HFFc6 (cell line): ENCODE results near the gene RPUSD1. TPM values are rescaled to one million over a fixed set of nuclear protein-coding genes. Genes with fewer than 3 reads are reported as not detected.

Experiments
- DNase-seq: peaks from one replicate; pipeline ENCODE4 v3.0.0-alpha.2; 2018
- H3K27ac Mint-ChIP-seq: 2 replicates; pipeline ENCODE4 v1.8.0; 2020; ENCODE audit warnings: mild to moderate bottlenecking, mixed read lengths
- H3K27me3 Mint-ChIP-seq: 2 replicates; pipeline ENCODE4 v1.8.0; 2021; ENCODE audit warnings: mild to moderate bottlenecking, moderate library complexity, mixed read lengths; ENCODE audit not compliant: insufficient read depth
- H3K36me3 Mint-ChIP-seq: 2 replicates; pipeline ENCODE4 v1.8.0; 2021; ENCODE audit warnings: low read depth, mixed read lengths
- H3K4me1 Mint-ChIP-seq: 2 replicates; pipeline ENCODE4 v1.8.0; 2020; ENCODE audit warnings: low read depth, mixed read lengths
- H3K4me3 Mint-ChIP-seq: 2 replicates; pipeline ENCODE4 v1.8.0; 2020; ENCODE audit warnings: mild to moderate bottlenecking, moderate library complexity, mixed read lengths
- H3K9me3 Mint-ChIP-seq: 2 replicates; pipeline ENCODE4 v1.8.0; 2020; ENCODE audit warnings: mild to moderate bottlenecking, mixed read lengths
- CTCF ChIP-seq: fragments of 200-600 bp; sonication (generic); IDR thresholded peaks from 2 replicates; pipeline ENCODE4 v1.5.0; 2021; ENCODE audit warnings: antibody characterized with exemption, mild to moderate bottlenecking
- total RNA-seq, 6 experiments: library from RNA; stranded (reverse); fragmentation: NEBNext Ultra II Directional; extraction: Animal tissue kit (Norgen Biotek cat#: 25700); gene quantifications; 2 replicates in 1 of 6; 3 replicates in 5 of 6; pipeline ENCODE4 v1.2.3, GENCODE V29; 2021

The RPUSD1 gene
- total RNA-seq, 6 experiments from 2014 or later = 23.8 to 32.8 (median 25.8) TPM

- Mint-ChIP-seq H3K4me3 (peak overlapping the region; percentile 91), H3K9me3 (no peaks in the 10 kb centered on the region), H3K27ac (peak overlapping the region; percentile 55; the same call in 1 of the 2 replicates), H3K27me3 (no peaks in the 10 kb centered on the region), H3K36me3 (peaks cover 10% of the 10 kb centered on the region; the same call in 1 of the 2 replicates), H3K4me1 (no peaks in the 10 kb centered on the region)
- no peak for TF ChIP-seq CTCF
- no peak for DNase-seq
These were observed 737 bp downstream of the RPUSD1 start for GRCh38 chr16:787321-787966.

- H3K36me3 Mint-ChIP-seq = no peaks in the 10 kb centered on the region
- DNase-seq = no peak
These were observed 2.3 kb downstream of the RPUSD1 start for GRCh38 chr16:785563-786535.

GRCh38 chr16:784431-784830 is 3.8 kb downstream of the RPUSD1 start:
- no peak for DNase-seq
- Mint-ChIP-seq H3K4me1 (no peaks in the 10 kb centered on the region), H3K9me3 (no peaks in the 10 kb centered on the region), H3K36me3 (no peaks in the 10 kb centered on the region), H3K4me3 (no peak overlapping the region), H3K27ac (no peak overlapping the region), H3K27me3 (peaks cover 9% of the 10 kb centered on the region)
- TF ChIP-seq CTCF = no peak

More at GRCh38 chr16:785563-786535, 2.3 kb downstream of the RPUSD1 start:
- peaks cover 3% of the 10 kb centered on the region for H3K27me3 Mint-ChIP-seq
- H3K9me3 Mint-ChIP-seq = no peaks in the 10 kb centered on the region
- H3K27ac Mint-ChIP-seq = no peak overlapping the region
- H3K4me3 Mint-ChIP-seq = peak overlapping the region; percentile 39; the same call in 1 of the 2 replicates
- peak; percentile 85 for TF ChIP-seq CTCF
- H3K4me1 Mint-ChIP-seq = no peaks in the 10 kb centered on the region

GRCh38 chr16:783404-784161 is 4.6 kb downstream of the RPUSD1 start:
- TF ChIP-seq CTCF = no peak
- Mint-ChIP-seq H3K4me1 (no peaks in the 10 kb centered on the region), H3K27me3 (peaks cover 9% of the 10 kb centered on the region), H3K4me3 (no peak overlapping the region), H3K9me3 (no peaks in the 10 kb centered on the region), H3K36me3 (no peaks in the 10 kb centered on the region), H3K27ac (no peak overlapping the region)
- no peak for DNase-seq

GRCh38 chr16:782766-783403 is 5.3 kb downstream of the RPUSD1 start:
- Mint-ChIP-seq H3K4me3 (no peak overlapping the region), H3K36me3 (no peaks in the 10 kb centered on the region), H3K9me3 (no peaks in the 10 kb centered on the region), H3K27me3 (peaks cover 9% of the 10 kb centered on the region), H3K4me1 (peaks cover 3% of the 10 kb centered on the region), H3K27ac (no peak overlapping the region)
- DNase-seq = no peak
- no peak for TF ChIP-seq CTCF
